ENCODE results near the gene GPC6. TPM values are rescaled to one million over a fixed set of nuclear protein-coding genes. Genes with fewer than 3 reads are reported as not detected.

The GPC6 gene
- polyA plus RNA-seq, 1 donor from 2014 or later, result 9.0 TPM

DNA sequence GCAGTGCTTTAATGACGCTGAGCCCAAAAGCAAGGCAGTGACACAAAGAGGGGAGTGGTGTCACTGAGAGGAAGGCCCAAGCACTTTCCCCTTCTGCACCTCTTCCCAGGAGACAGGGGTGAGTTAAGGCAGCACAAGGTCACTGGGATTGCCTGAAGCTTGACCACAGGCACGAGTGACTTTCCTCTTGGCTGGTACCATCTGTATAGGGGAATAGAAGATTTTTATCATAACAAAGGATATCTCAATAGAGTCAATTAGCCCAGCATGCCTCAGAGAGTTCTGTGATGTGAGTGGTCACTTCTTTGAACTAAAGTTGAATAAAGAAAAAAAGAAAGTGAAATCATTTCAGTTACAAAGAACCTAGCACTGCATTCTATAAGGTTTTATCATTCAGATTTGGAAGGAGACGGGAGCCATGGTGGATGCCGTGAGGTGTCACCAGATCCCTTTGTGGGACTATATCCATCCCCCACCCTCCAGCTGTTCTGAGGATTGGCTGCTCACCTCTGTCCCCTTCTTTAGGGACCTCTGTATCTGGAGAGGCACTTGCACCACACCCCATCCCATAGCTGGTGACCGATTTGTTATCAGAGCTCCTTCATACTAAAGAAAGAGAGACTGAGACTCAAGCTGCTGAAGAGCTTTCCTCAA lies 961.7 kb downstream of the GPC6 start:
- no peak overlapping the region for H3K9ac ChIP-seq (ENCODE audit: low read length)
- H3K9me2 ChIP-seq (ENCODE audit: insufficient read depth, low read length), result no peaks in the 10 kb centered on the region
- no peaks in the 10 kb centered on the region for H3K27me3 ChIP-seq (ENCODE audit: insufficient read depth, low read depth, low read length)
- no peaks in the 10 kb centered on the region for H3K79me2 ChIP-seq (replicated peaks; ENCODE audit: insufficient read depth, low read length)
- no peaks in the 10 kb centered on the region for H4K20me1 ChIP-seq (ENCODE audit: insufficient read depth)
- H3K4me3 ChIP-seq (ENCODE audit: low read length), result no peak overlapping the region
- no peak overlapping the region for H3K27ac ChIP-seq (ENCODE audit: low read length)
- no peaks in the 10 kb centered on the region for H3F3A ChIP-seq (ENCODE audit: insufficient read depth, low read length, poor library complexity, severe bottlenecking)
- no peak overlapping the region for H2AFZ ChIP-seq (ENCODE audit: low read depth, low read length)
- H3K9me3 ChIP-seq (ENCODE audit: low read length), result no peaks in the 10 kb centered on the region
- no peak overlapping the region for H3K4me2 ChIP-seq (ENCODE audit: low read length)
- TF ChIP-seq TAF1 (IDR thresholded peaks at IDR 0.05; ENCODE audit: low read depth) (no peak), SMC3 (conservative IDR thresholded peaks at IDR 0.05; ENCODE audit: poor library complexity) (no peak), MXI1 (conservative IDR thresholded peaks at IDR 0.05; ENCODE audit: poor library complexity, severe bottlenecking) (no peak), EP300 (conservative IDR thresholded peaks at IDR 0.05; ENCODE audit: poor library complexity, severe bottlenecking) (no peak), RAD21 (conservative IDR thresholded peaks at IDR 0.05) (no peak), EZH2 (IDR thresholded peaks at IDR 0.05; ENCODE audit: borderline replicate concordance, insufficient read depth, low read length, poor library complexity, severe bottlenecking) (no peak)
- TF ChIP-seq, protein P1, sequence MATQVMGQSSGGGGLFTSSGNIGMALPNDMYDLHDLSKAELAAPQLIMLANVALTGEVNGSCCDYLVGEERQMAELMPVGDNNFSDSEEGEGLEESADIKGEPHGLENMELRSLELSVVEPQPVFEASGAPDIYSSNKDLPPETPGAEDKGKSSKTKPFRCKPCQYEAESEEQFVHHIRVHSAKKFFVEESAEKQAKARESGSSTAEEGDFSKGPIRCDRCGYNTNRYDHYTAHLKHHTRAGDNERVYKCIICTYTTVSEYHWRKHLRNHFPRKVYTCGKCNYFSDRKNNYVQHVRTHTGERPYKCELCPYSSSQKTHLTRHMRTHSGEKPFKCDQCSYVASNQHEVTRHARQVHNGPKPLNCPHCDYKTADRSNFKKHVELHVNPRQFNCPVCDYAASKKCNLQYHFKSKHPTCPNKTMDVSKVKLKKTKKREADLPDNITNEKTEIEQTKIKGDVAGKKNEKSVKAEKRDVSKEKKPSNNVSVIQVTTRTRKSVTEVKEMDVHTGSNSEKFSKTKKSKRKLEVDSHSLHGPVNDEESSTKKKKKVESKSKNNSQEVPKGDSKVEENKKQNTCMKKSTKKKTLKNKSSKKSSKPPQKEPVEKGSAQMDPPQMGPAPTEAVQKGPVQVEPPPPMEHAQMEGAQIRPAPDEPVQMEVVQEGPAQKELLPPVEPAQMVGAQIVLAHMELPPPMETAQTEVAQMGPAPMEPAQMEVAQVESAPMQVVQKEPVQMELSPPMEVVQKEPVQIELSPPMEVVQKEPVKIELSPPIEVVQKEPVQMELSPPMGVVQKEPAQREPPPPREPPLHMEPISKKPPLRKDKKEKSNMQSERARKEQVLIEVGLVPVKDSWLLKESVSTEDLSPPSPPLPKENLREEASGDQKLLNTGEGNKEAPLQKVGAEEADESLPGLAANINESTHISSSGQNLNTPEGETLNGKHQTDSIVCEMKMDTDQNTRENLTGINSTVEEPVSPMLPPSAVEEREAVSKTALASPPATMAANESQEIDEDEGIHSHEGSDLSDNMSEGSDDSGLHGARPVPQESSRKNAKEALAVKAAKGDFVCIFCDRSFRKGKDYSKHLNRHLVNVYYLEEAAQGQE (IDR thresholded peaks at IDR 0.05; ENCODE audit: borderline replicate concordance), result no peak
- TF ChIP-seq, protein P2, sequence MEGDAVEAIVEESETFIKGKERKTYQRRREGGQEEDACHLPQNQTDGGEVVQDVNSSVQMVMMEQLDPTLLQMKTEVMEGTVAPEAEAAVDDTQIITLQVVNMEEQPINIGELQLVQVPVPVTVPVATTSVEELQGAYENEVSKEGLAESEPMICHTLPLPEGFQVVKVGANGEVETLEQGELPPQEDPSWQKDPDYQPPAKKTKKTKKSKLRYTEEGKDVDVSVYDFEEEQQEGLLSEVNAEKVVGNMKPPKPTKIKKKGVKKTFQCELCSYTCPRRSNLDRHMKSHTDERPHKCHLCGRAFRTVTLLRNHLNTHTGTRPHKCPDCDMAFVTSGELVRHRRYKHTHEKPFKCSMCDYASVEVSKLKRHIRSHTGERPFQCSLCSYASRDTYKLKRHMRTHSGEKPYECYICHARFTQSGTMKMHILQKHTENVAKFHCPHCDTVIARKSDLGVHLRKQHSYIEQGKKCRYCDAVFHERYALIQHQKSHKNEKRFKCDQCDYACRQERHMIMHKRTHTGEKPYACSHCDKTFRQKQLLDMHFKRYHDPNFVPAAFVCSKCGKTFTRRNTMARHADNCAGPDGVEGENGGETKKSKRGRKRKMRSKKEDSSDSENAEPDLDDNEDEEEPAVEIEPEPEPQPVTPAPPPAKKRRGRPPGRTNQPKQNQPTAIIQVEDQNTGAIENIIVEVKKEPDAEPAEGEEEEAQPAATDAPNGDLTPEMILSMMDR (IDR thresholded peaks at IDR 0.05; ENCODE audit: poor library complexity, severe bottlenecking), result no peak
- H3K36me3 ChIP-seq (ENCODE audit: insufficient read depth, low read length), result no peaks in the 10 kb centered on the region

DNA sequence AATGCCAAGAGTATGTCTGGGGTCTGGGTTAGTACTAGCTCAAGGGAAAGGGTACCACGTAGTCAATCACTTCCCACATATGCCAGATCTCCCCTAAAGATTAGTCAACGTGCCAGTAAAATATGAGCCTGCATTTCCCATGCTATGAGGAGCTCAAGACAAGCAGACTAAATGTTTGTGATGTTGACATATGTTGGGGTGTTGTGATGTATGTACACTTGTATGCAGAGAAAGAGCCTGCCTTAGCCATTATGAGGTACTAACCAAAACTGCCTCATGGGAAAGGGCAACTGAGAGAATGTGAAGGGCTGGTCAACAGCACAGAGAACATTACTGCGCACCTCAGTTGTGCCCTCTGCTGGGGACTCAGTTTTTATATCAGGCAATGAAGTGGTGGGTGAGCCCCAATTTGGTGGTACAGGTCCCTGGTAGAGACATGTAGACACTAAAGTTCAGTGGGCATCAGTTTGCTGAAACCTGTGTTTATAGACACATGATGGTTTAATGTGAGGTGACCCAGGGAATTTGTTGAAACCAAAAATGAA lies 965.9 kb downstream of the GPC6 start:
- no peaks in the 10 kb centered on the region for H3F3A ChIP-seq (ENCODE audit: insufficient read depth, low read length, poor library complexity, severe bottlenecking)
- H3K27me3 ChIP-seq (ENCODE audit: insufficient read depth, low read depth, low read length), result no peaks in the 10 kb centered on the region
- TF ChIP-seq MXI1 (conservative IDR thresholded peaks at IDR 0.05; ENCODE audit: poor library complexity, severe bottlenecking) (no peak), RAD21 (conservative IDR thresholded peaks at IDR 0.05) (peak; percentile 20), EZH2 (IDR thresholded peaks at IDR 0.05; ENCODE audit: borderline replicate concordance, insufficient read depth, low read length, poor library complexity, severe bottlenecking) (no peak), SMC3 (conservative IDR thresholded peaks at IDR 0.05; ENCODE audit: poor library complexity) (peak; percentile 36)
- TF ChIP-seq, protein P2 (IDR thresholded peaks at IDR 0.05; ENCODE audit: poor library complexity, severe bottlenecking), result peak; percentile 29
- no peak overlapping the region for H3K9ac ChIP-seq (ENCODE audit: low read length)
- H3K4me2 ChIP-seq (ENCODE audit: low read length), result no peak overlapping the region
- no peak overlapping the region for H3K27ac ChIP-seq (ENCODE audit: low read length)
- H3K9me2 ChIP-seq (ENCODE audit: insufficient read depth, low read length), result no peaks in the 10 kb centered on the region
- H2AFZ ChIP-seq (ENCODE audit: low read depth, low read length), result no peak overlapping the region
- no peak overlapping the region for H3K4me3 ChIP-seq (ENCODE audit: low read length)
- H4K20me1 ChIP-seq (ENCODE audit: insufficient read depth), result no peaks in the 10 kb centered on the region
- no peaks in the 10 kb centered on the region for H3K36me3 ChIP-seq (ENCODE audit: insufficient read depth, low read length)
- H3K79me2 ChIP-seq (replicated peaks; ENCODE audit: insufficient read depth, low read length), result no peaks in the 10 kb centered on the region
- H3K9me3 ChIP-seq (ENCODE audit: low read length), result no peaks in the 10 kb centered on the region

All from neural cell (in vitro differentiated cells).